HG03432 (cell line): ENCODE data around the gene PLPPR2.
A peak's percentile ranks its signal among the peaks of the same experiment; 100 is the strongest.
"Not testable (repeated sequence)": the region's sequence is repeated elsewhere in the genome, so short reads cannot be mapped to it uniquely, and the experiment has no call there.

Experiments used
- ATAC-seq: cut with Tn5 transposase; IDR thresholded peaks from one replicate; pipeline ENCODE4 v1.9.1; 2021; ENCODE audit warnings: mild to moderate bottlenecking, moderate library complexity; ENCODE audit not compliant: unreplicated experiment

Gene PLPPR2

GRCh38 chr19:11339254-11340098, 15.8 kb upstream of the PLPPR2 start, which contains the start of gene RAB3D:
RAB3D (minus strand) TSS chr19:11339657; CDS start chr19:11337399, 2,258 bp downstream.
- ATAC-seq, result peak; percentile 81

- ATAC-seq, result not testable (repeated sequence)
Observed at GRCh38 chr19:11340099-11340467, 15.1 kb upstream of the PLPPR2 start.

GRCh38 chr19:11342429-11342828, 12.8 kb upstream of the PLPPR2 start:
- ATAC-seq, result no peak

- no peak for ATAC-seq
Observed at GRCh38 chr19:11345122-11345803, 10.0 kb upstream of the PLPPR2 start.

- peak; percentile 88 for ATAC-seq
Observed at GRCh38 chr19:11346104-11346940, 8.9 kb upstream of the PLPPR2 start, which contains the start of the genes CCDC159 and TMEM205. CCDC159 (plus strand) TSS chr19:11346519; CDS start chr19:11346607, 88 bp downstream. TMEM205 (minus strand) TSS chr19:11346268; CDS start chr19:11345619, 649 bp downstream.

DNA sequence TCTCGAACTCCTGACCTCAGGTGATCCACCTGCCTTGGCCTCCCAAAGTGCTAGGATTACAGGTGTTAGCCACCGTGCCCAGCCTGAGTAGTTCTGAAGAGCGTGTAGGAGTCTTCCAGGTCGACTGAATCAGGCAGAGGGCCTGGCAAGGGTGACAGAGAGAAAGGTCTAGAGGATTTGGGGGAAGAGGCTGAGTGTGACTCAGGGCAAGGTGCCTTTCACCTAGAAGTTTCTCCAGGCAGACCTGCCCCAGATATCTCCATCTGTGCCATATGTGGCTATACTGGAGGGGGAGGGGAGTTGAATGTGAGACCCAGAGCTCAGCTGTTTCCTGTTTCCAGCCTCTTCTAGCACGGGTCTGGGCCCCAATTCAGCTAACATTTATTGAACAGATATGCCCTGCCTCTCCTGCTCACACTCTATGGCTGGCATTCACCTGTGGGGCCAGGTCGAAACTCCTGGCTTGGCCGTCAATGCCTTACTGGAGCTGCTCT, 7.6 kb upstream of the PLPPR2 start:
- ATAC-seq, result no peak

- no peak for ATAC-seq
Observed at GRCh38 chr19:11349171-11349570, 6.1 kb upstream of the PLPPR2 start.

- ATAC-seq, result not testable (repeated sequence)
Observed at GRCh38 chr19:11354102-11354501, 1.1 kb upstream of the PLPPR2 start.

GRCh38 chr19:11356074-11356397, 804 bp downstream of the PLPPR2 start:
- no peak for ATAC-seq

DNA sequence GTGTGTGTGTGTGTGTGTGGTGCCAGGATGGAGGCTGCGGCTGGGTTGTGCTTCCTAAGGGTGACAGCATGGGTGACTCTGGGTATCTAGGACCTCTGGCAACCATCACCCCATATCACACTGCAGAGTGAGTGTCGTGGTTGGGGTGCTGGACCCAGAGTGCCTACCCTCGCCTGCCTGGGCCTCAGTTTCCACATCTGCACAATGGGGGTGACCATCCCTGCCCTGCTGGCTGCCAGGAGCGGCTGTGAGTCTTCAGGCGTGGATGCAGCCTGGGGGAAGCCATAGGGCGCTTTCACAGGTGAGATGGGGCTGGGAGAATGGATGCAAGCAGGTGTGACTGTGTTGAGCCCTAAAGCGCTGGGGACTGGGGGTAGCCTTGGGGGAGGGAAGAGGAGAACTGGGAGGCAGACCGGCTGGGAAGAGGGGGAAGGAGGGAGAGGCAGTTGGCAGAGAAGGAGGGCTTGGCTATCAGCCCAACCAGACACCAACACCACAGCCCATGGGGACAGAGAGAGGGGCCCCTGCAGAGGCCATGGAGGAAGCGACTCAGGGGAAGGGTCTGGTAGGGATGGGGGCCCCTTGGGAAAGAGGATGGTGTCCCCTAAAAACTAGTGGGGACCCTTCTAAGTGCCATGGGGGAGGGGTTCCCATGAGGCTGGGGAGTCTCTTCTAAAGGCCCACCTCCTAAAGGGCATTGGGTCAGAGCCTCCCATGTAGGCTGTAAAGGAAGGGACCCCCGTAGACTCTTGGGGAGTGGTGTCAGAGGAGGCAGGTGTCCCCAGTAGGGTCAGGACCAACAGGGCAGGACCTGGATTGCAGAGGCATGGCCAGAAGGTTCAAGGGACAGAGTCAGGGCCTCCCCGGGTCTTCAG, 1.7 kb downstream of the PLPPR2 start:
- no peak for ATAC-seq

DNA sequence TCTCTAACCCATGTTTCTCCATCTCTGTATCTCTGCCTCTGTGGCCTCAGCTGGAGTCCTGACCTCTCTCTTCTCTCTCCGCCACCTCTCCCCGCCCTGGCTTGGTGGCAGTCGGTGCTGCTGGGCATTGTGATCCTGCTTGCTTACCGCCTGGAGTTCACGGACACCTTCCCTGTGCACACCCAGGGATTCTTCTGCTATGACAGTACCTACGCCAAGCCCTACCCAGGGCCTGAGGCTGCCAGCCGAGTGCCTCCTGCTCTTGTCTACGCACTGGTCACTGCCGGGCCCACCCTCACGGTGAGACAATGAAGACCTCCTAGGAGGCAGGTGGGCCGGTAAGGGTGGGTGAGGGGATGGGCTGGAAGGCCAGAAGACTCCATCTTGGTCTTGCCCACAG, 4.2 kb downstream of the PLPPR2 start:
- ATAC-seq, result no peak

DNA sequence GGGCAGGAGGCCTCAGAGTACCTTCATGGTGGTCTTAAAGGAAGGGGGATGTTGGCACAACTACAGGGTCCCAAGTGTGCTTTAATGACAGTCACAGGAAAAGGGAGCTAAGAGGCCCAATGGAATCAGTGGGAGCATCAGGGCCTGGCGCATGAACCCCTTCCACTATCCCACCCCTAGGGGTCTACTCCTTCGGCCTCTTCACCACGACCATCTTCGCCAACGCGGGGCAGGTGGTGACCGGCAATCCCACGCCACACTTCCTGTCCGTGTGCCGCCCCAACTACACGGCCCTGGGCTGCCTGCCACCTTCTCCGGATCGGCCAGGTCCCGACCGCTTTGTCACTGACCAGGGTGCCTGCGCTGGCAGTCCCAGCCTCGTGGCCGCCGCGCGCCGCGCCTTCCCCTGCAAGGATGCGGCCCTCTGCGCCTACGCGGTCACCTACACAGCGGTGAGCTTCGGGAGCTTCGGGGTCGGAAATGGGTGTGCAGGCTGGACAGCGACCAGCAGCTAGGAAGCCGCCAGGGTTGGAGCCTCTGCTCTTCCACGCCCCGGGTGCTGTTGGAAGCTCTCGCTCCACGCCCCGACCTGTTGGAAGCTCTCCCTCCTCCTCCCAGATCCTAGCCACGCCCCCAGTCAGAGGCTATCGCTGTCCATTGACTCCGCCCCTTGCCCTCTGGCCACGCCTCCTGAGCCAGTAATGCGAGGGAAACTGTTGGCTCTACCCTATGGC, 6.0 kb downstream of the PLPPR2 start:
- no peak for ATAC-seq

DNA sequence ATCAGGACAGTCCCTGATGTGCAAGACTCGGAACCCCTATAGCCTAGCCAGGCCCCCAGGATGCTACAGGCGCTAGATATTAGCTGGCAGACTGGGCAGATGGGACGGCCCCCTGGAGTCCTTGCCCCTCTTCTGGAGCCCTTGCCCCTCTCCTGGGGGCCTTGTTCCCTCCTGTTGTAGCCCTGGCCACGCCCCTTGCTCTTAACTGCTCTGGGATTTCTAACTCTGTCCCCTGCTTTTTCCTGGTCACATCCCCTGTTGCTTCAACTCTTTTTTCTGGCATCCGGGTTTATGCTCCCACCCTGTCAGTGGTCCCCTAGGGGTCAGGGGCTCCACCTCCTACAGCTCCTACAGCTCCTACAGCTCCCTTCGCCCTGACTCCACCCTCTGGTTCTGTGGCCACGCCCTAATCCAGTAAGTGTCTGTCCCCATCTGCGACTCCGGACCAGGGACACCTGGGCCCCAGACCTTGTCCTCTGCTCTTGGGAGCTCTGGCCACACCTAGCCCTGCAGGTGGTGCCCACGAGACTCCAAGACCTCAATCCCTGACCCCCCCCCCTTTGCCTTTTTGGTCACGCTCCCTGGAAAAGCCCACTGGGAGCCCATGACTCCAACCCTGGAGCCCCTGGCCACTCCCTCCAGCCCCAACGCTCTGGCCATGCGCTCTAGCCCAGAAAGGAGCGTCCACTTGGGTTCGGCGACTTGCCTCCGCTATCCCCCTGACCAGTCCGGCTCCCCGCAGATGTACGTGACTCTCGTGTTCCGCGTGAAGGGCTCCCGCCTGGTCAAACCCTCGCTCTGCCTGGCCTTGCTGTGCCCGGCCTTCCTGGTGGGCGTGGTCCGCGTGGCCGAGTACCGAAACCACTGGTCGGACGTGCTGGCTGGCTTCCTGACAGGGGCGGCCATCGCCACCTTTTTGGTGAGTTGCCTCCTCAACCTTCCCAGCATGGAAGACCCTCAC, 6.8 kb downstream of the PLPPR2 start:
- ATAC-seq, result no peak

DNA sequence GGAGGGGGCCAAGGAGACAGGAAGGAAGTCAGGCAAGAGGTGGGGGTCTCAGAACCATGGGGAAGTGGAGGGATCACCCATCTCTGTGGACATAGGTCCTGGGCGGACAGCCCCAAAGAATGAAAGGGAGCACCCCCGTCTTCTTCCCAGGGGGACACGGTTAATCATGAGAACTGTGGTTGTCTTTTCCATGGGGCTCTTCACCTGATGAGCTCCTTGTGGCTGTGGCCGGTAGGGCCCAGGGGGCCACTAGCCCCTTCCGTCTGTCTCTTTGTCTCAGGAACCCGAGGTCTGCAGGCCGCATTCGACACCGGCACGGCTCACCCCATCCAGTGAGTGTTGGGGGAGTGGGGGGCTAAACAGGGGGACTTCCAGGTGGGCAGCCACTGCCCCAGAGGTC, 8.6 kb downstream of the PLPPR2 start:
- ATAC-seq, result no peak

DNA sequence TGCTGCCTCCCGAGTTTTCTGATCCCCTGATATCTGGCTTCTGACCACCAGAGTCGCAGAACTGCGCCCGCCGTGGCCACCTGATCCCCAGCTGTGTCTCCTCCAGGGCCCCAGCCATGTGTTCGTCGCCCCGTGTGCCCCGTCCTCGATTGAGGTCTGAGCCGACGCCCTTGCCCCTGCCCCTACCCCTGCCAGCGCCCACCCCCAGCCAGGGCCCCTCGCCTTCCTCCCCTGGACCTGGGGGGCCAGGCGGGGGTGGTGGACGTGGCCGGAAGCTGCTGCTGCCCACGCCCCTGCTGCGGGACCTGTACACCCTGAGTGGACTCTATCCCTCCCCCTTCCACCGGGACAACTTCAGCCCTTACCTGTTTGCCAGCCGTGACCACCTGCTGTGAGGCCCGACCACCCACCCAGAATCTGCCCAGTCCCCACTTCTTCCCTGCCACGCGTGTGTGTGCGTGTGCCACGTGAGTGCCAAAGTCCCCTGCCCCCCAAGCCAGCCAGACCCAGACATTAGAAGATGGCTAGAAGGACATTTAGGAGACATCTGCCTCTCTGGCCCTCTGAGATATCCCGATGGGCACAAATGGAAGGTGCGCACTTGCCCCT, 9.2 kb downstream of the PLPPR2 start:
- no peak for ATAC-seq

DNA sequence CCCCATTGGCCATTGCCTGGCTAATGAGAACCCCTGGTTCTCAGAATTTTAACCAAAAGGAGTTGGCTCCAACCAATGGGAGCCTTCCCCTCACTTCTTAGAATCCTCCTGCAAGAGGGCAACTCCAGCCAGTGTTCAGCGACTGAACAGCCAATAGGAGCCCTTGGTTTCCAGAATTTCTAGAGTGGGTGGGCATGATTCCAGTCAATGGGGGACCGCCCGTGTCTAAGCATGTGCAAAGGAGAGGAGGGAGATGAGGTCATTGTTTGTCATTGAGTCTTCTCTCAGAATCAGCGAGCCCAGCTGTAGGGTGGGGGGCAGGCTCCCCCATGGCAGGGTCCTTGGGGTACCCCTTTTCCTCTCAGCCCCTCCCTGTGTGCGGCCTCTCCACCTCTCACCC, 9.7 kb downstream of the PLPPR2 start:
- no peak for ATAC-seq

DNA sequence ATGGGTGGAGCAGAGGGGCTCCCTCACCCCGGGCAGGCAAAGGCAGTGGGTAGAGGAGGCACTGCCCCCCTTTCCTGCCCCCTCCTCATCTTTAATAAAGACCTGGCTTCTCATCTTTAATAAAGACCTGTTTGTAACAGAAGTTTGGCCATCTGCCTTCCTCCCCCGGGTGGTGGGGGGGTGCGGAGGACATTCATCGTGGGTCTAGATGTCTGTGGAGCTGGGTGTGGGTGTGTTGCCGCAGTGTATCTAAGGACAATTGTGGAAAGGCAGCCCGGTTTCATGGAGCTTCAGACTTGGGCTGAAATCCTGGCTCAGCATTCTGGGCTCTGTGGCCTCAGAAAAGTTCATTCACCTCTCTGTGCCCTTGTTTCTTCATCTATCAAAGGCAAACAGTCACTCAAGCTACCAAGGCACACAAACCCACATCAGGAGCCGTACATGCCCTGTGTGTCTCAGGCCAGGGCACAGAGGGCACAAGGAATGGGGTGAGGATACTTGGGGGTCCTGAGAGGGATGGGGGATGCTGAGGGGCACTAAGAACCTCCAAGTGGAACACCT, 10.4 kb downstream of the PLPPR2 start:
- ATAC-seq, result no peak

- ATAC-seq, result no peak
Observed at GRCh38 chr19:11367528-11367927, 12.3 kb downstream of the PLPPR2 start.
